Hepatic stellate cell (primary cell): Measurements from ENCODE around the gene RUNX2.
A peak's percentile ranks its signal among the peaks of the same experiment; 100 is the strongest.
"Not testable (repeated sequence)": the region's sequence is repeated elsewhere in the genome, so short reads cannot be mapped to it uniquely, and the experiment has no call there.

Experiments
- DNase-seq: peaks from one replicate; pipeline ENCODE4 v3.0.0; 2011; ENCODE audit warnings: low spot score

Gene RUNX2

DNA sequence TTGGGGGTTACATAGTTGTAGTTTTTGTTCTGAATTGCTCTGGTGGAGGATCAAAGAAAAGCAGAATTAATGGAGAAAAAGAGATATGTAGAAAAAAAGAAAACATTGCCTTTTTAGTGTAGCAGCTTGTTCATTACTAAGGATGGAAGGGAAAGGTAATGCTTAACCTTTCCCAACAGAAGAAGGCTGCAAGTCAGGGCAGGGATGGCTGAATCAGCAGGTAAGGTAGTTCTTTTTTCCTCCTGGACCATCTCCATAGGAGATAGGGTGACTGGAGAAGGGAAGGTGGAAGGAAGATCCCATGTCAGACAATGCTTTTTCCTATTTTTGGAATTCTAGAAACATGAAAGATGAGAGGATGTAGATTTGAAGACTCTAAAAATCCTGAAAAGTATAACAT, 129.0 kb downstream of the RUNX2 start:
- DNase-seq = no peak

- DNase-seq = no peak
Measured at GRCh38 chr6:45458672-45459071, 130.5 kb downstream of the RUNX2 start.

DNA sequence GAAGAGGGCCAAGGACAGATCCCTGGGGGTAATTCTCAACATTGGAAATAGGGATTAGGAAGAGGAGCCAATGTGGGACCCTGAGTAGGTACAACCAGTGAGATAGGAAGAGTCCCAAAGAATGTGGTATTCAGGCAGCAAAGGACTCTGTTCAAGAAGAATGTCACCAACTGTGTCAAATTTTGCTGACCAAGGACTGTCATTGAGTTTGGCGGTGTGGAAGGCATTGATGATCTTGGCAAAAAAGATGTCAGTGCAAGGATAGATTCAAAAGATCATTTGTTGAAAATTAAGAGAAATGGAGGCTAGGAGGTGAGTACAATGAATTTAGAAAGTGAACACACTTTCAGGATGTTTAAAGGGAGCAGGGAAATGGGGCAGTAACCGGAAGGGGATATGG, 132.0 kb downstream of the RUNX2 start:
- DNase-seq = no peak

- no peak for DNase-seq
Measured at GRCh38 chr6:45461486-45461885, 133.4 kb downstream of the RUNX2 start.

- DNase-seq = no peak
Measured at GRCh38 chr6:45462190-45463134, 134.3 kb downstream of the RUNX2 start.

GRCh38 chr6:45464685-45465084, 136.6 kb downstream of the RUNX2 start:
- DNase-seq = no peak

- no peak for DNase-seq
Measured at GRCh38 chr6:45466686-45467085, 138.6 kb downstream of the RUNX2 start.

DNA sequence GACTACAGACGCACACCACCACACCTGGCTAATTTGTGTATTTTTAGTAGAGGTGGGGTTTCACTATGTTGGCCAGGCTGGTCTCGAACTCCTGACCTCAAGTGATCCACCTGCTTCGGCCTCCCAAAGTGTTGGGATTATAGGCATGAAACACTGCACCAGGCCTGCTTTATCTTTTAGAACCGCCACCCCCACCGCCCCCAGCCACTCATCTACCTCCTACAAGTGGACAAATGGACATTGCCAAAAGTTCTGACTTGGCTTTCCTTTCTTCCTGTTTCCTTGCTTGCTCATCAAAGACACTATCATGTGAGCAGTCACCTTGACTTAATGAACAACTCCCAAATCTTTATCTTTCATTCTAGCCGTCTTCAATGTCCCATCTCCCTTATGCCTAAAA, 139.3 kb downstream of the RUNX2 start:
- not testable (repeated sequence) for DNase-seq

- no peak for DNase-seq
Measured at GRCh38 chr6:45467853-45468252, 139.7 kb downstream of the RUNX2 start.

GRCh38 chr6:45469663-45470062, 141.5 kb downstream of the RUNX2 start:
- DNase-seq = no peak

DNA sequence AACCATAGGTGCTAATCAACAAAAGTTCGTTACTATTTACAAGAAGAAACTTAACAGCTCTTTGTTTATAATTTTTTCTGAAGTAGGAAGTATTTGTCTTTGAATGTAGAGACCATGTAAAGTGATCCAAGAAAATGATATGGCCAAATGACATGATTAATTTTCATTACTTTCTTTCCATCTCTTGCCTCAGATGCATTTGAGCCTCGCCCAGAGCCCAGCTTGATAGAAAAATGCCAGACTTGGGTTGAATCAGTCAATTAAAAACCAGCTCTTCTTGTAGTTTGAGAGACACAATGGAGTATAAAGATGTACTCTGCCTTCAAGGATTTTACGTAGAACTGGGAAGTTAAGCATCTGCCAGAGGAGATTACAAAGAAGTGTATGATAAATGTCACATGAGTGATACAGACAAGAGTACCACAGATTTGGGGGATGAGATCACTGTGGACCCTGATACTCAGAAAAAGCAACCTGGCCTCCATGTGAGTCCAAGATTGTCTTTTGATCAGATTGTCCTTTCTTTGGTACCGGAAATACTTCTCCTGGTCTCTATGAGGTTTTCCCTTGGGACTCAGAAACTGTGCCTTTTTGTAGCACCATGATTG, 142.1 kb downstream of the RUNX2 start:
- no peak for DNase-seq

- DNase-seq = peak; percentile 35
Measured at GRCh38 chr6:45472382-45472781, 144.3 kb downstream of the RUNX2 start.

DNA sequence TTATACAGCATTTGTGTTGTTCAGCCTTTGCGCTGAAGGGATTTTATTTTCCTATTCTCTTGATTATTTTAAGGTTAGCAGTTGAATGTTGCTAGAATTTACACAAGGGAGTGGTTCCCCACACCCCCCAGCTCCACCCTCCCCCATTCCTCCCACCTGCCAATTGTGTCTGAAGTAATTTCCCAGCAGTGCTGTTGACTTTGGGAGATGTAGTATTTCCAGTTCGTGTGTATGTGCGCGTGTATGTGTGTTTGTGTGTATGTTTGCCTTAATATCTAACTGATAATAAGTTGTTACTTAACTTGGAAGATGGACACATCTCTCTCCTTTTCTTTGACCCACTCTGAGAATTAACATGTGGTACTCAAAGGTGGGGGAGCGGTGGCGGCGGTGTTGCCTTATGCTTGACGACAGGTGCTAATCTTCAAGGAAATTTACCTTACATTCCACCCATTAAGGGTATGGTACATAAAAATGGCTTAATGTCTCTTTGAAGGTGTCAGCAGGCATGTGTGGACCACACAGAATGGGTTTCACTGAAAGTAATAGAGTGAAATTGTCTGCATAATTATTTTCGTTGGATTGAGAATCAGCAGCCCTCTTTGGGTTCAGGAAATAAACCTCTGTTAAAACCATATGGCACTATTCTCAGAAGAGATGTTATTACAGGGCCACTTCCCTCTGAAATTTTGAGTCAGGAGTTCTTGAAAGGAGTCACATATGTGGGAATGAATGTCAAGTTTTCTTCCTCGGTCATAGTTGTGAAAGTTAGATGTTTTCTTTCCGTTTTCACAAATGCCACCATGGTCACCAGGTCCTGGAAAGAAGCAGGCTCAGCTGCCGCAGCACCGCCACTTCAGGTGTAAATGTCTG, 145.2 kb downstream of the RUNX2 start:
- no peak for DNase-seq

- DNase-seq = no peak
Measured at GRCh38 chr6:45474376-45474775, 146.2 kb downstream of the RUNX2 start.

DNA sequence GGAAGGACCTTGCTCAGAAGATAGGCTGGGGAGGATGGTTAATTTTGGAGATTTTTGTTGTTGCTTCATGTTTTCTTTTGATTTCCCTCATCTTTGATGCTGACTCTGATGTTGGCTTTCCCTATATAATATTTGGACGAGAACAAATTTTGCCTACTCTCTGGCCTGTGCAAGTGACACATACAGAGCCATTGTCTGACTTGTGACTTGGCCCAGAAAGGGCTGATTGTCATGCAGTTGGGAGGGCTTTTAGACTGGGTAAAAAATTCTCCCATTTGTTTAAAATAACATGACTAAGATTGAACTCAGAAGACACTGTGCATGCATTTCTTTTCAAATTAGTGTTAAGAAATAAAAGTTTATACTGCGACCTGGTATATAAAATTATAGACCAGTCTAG, 148.2 kb downstream of the RUNX2 start:
- DNase-seq = no peak

DNA sequence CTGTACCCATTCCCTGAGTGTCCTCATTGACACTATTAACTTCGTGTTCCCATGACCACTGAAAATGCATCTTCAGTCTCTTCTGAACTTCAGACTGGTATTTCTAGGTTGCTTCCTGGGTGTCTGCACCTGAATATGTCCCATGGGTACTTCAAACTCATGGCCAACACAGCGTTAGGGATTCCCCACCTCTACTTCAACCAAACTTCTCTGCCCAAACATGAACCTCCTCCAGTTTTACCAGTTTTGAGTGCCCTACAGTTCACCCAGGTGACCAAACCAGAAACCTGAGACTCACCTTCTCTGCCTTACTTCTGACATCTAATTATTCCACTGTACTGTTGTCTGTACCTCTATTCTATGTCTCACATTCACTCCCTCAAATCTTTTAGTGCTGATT, 149.1 kb downstream of the RUNX2 start:
- DNase-seq = no peak

DNA sequence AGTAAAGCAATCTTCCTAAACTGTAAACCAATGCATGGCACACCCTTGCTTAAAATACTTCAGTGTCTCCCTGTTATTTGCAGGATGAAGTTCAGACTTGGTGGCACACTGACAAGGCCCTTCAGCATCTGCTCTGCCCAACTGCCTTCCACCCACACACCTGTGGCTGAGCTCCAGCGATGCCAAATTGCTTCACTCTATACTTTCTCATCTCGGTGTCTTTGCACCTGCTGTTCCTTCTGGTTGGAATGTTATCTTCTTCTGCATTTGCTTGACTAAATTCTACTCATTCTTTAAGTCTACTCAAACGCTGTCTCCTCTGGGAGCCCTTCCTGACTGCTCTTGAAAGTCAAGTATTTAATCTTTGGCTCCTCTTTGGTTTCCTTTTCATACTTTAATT, 149.7 kb downstream of the RUNX2 start:
- DNase-seq = no peak

- peak; percentile 37 for DNase-seq
Measured at GRCh38 chr6:45478240-45478639, 150.1 kb downstream of the RUNX2 start.

DNA sequence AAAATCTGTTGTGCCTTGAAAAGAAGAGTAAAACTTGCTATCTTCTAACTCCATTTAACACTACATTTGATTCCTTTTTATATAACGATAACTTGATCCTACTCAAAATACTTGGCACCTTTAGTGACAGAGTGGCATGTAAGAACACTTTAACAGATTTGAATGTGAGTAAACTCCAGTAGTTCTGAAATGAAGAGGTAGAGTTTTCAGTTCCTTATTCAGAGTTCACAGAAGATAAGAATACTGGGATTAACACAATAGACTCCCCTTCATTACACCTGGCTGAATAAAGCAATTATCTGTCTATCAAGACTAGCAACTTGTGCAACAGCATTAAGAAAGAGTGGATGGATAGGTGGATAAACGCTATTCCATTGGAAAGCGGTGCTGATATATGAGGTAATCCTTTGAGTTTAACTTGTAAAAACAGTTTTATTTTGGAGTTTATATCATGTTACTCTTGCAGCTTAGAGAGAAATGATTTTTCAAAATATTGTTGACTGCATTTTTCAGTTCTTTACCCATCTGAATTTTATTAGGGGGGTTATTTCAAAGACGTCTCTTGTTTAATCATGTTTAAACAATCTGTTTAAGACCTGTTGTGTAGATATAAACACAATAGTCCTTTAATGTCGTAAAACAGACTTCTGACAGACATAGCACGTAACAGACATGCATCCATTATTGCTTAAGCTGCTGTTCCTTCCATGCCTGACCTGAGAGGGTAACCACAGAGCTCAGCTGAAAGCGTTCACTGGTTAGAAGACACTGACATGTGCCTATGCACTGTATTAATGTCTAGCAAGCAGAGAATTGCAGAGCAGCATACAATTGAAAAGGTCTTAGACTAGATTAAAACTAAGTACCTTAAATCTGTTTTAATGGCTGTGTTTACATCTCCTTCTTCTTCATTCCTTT, 152.0 kb downstream of the RUNX2 start:
- DNase-seq = no peak

DNA sequence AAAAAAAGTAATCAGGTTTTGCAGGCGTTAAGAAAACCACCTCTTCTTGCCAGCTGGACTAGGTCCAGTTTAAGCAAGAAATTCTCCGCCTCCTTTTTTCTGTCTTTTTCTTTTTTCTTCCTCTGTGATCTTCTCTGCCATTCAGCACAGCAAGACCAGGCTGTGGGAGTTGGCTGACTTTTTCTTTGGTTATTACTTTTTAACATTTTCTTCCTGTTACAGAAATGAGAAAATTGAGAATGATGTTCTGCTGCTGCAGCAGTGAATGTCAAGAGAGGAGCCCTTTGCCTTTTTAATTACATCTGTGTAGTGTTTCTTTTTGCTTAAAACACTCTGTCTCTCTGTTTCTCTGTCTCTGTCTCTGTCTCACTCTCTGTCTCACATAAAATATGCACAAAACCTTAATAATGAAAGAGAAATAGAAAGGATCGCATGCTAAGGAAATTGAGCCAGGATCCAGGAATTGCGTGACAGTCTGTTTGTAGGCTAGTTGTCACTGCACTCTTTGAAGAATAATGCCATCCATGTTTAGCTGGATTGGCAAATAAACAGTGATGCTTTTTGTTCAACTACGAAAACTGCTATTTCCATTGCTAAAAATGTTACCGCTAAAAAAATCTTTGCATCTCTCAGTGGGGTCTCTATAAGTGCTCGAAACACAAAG, 152.8 kb downstream of the RUNX2 start:
- no peak for DNase-seq

DNA sequence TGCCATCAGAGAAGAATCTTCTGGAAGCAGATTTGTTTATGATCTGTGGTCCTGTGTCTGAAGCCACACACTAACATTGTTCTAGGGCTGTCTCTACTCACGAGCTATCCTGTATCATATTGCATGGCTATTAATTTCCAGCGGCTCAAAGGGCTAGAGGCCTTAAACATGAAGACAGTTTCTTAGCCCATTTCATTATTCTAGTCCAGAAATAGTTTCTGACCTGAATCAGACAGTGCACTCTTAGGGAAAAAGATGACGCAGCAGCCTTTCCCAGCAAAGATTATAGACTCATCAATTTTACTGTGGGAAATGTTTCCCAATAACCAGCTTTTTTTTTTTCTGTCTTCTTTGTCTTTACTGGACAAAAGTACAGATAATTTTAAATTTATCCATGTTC, 154.9 kb downstream of the RUNX2 start:
- DNase-seq = no peak
